Fibroblast of peridontal ligament (primary cell): ENCODE results near the gene ARID1B.
"Not testable (repeated sequence)": the region's sequence is repeated elsewhere in the genome, so short reads cannot be mapped to it uniquely, and the experiment has no call there.

Experiments used
- DNase-seq: peaks from one replicate; pipeline ENCODE4 v3.0.0-alpha.2; 2010; ENCODE audit errors: extremely low read depth

ARID1B gene

GRCh38 chr6:156935000-156935399 lies 157.8 kb downstream of the ARID1B start:
- no peak for DNase-seq

GRCh38 chr6:156938143-156938542 lies 161.0 kb downstream of the ARID1B start:
- DNase-seq, result no peak

- no peak for DNase-seq
Observed at GRCh38 chr6:156940221-156940620, 163.0 kb downstream of the ARID1B start.

GRCh38 chr6:156942266-156942665 lies 165.1 kb downstream of the ARID1B start:
- no peak for DNase-seq

- peak; percentile 85 for DNase-seq
Observed at GRCh38 chr6:156943166-156943565, 166.0 kb downstream of the ARID1B start.

- no peak for DNase-seq
Observed at GRCh38 chr6:156943816-156944215, 166.6 kb downstream of the ARID1B start.

- DNase-seq, result no peak
Observed at GRCh38 chr6:156944412-156944811, 167.2 kb downstream of the ARID1B start.

GRCh38 chr6:156945789-156946172 lies 168.6 kb downstream of the ARID1B start:
- not testable (repeated sequence) for DNase-seq

GRCh38 chr6:156946370-156946936 lies 169.3 kb downstream of the ARID1B start:
- no peak for DNase-seq

- no peak for DNase-seq
Observed at GRCh38 chr6:156948277-156948676, 171.1 kb downstream of the ARID1B start.

GRCh38 chr6:156948807-156949206 lies 171.6 kb downstream of the ARID1B start:
- peak; percentile 66 for DNase-seq

GRCh38 chr6:156949376-156949775 lies 172.2 kb downstream of the ARID1B start:
- peak; percentile 60 for DNase-seq

GRCh38 chr6:156950084-156950483 lies 172.9 kb downstream of the ARID1B start:
- DNase-seq, result no peak

- DNase-seq, result no peak
Observed at GRCh38 chr6:156950531-156950930, 173.4 kb downstream of the ARID1B start.

GRCh38 chr6:156952401-156952800 lies 175.2 kb downstream of the ARID1B start:
- DNase-seq, result no peak

GRCh38 chr6:156953127-156953478 lies 175.9 kb downstream of the ARID1B start:
- no peak for DNase-seq

GRCh38 chr6:156953479-156954146 lies 176.4 kb downstream of the ARID1B start:
- DNase-seq, result peak; percentile 98

GRCh38 chr6:156954191-156954590 lies 177.0 kb downstream of the ARID1B start:
- no peak for DNase-seq

- DNase-seq, result no peak
Observed at GRCh38 chr6:156954816-156955215, 177.6 kb downstream of the ARID1B start.

- DNase-seq, result no peak
Observed at GRCh38 chr6:156955494-156956183, 178.5 kb downstream of the ARID1B start.

- no peak for DNase-seq
Observed at GRCh38 chr6:156956286-156956685, 179.1 kb downstream of the ARID1B start.

GRCh38 chr6:156957931-156958547 lies 180.9 kb downstream of the ARID1B start:
- DNase-seq, result no peak

GRCh38 chr6:156960525-156960924 lies 183.3 kb downstream of the ARID1B start:
- no peak for DNase-seq
